Measurements from ENCODE around the gene VAMP3. TPM values are rescaled to one million over a fixed set of nuclear protein-coding genes. Genes with fewer than 3 reads are reported as not detected.

The VAMP3 gene
- total and polyA plus RNA-seq, 9 of the 15 experiments (the other 6 are each of a cell fraction or from before 2014, with no cell fraction given): 27.1 to 71.3 (median 47.5) TPM

DNA sequence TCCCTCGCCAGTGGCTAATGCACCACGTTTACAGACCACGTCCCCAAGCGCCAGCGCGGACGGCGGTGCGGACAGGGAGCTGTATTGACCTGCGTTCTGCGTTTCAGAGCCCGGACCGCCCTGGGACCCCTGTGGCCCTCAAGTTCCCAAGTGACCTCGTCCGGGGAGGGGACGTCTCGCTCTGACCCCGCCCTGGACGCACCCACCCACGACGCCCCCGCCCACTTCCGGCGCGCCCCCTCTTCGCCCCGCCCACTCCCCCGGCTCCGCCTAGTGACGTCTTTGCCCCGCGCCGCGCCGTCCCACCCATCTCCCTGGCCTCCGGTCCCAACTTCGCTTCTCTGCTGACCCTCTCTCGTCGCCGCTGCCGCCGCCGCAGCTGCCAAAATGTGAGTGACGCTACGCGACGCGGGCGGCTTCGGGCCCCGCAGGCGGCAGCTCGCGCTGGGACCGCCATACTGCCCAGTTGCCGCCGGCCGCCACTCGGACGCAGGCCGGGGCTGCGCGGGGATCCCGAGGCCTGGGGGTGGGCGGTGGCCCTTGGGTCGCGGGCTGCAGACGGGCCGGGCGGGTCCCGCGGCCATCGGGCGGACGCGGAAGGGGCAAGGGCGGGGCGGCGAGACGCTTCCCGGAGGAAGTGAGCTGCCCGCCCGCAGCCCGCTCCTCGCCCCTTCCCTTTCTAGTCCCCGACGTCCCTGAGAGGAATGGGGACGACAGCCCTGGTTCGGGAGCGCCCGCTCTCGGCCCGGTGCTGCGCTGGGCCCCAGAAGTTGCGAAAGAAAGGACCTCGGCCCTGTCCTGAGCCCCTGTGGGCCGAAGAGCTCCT is at the start of gene VAMP3 (continued):
- TF ChIP-seq ZNF3 (CRISPR knock-in tag; IDR thresholded peaks at IDR 0.05) (no peak), ZNF57 (CRISPR knock-in tag; IDR thresholded peaks at IDR 0.05) (no peak), RBFOX2 (IDR thresholded peaks at IDR 0.05; ENCODE audit: low read depth, low read length) (peak; percentile 87), GABPB1 (CRISPR knock-in tag; IDR thresholded peaks at IDR 0.05) (peak; percentile 89), SIN3A (IDR thresholded peaks at IDR 0.05; ENCODE audit: borderline replicate concordance in 2 of 2, control insufficient read depth in 1 of 2, low read depth in 2 of 2, low read length in 2 of 2) (peak; percentile 60 to 90; a peak in 2 of 4 replicates), BDP1 (IDR thresholded peaks at IDR 0.05; ENCODE audit: insufficient read depth, insufficient read length) (no peak)
- TF ChIP-seq, protein P1, sequence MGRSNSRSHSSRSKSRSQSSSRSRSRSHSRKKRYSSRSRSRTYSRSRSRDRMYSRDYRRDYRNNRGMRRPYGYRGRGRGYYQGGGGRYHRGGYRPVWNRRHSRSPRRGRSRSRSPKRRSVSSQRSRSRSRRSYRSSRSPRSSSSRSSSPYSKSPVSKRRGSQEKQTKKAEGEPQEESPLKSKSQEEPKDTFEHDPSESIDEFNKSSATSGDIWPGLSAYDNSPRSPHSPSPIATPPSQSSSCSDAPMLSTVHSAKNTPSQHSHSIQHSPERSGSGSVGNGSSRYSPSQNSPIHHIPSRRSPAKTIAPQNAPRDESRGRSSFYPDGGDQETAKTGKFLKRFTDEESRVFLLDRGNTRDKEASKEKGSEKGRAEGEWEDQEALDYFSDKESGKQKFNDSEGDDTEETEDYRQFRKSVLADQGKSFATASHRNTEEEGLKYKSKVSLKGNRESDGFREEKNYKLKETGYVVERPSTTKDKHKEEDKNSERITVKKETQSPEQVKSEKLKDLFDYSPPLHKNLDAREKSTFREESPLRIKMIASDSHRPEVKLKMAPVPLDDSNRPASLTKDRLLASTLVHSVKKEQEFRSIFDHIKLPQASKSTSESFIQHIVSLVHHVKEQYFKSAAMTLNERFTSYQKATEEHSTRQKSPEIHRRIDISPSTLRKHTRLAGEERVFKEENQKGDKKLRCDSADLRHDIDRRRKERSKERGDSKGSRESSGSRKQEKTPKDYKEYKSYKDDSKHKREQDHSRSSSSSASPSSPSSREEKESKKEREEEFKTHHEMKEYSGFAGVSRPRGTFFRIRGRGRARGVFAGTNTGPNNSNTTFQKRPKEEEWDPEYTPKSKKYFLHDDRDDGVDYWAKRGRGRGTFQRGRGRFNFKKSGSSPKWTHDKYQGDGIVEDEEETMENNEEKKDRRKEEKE (IDR thresholded peaks at IDR 0.05; ENCODE audit: borderline replicate concordance in 1 of 2, control insufficient read depth in 1 of 2, low read depth in 2 of 2, low read length in 1 of 2): no peak
- TF ChIP-seq, protein P2, sequence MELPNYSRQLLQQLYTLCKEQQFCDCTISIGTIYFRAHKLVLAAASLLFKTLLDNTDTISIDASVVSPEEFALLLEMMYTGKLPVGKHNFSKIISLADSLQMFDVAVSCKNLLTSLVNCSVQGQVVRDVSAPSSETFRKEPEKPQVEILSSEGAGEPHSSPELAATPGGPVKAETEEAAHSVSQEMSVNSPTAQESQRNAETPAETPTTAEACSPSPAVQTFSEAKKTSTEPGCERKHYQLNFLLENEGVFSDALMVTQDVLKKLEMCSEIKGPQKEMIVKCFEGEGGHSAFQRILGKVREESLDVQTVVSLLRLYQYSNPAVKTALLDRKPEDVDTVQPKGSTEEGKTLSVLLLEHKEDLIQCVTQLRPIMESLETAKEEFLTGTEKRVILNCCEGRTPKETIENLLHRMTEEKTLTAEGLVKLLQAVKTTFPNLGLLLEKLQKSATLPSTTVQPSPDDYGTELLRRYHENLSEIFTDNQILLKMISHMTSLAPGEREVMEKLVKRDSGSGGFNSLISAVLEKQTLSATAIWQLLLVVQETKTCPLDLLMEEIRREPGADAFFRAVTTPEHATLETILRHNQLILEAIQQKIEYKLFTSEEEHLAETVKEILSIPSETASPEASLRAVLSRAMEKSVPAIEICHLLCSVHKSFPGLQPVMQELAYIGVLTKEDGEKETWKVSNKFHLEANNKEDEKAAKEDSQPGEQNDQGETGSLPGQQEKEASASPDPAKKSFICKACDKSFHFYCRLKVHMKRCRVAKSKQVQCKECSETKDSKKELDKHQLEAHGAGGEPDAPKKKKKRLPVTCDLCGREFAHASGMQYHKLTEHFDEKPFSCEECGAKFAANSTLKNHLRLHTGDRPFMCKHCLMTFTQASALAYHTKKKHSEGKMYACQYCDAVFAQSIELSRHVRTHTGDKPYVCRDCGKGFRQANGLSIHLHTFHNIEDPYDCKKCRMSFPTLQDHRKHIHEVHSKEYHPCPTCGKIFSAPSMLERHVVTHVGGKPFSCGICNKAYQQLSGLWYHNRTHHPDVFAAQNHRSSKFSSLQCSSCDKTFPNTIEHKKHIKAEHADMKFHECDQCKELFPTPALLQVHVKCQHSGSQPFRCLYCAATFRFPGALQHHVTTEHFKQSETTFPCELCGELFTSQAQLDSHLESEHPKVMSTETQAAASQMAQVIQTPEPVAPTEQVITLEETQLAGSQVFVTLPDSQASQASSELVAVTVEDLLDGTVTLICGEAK (IDR thresholded peaks at IDR 0.05): peak; percentile 57
- TF ChIP-seq, protein P2 (CRISPR knock-in tag; IDR thresholded peaks at IDR 0.05): no peak
- TF ChIP-seq, protein P3, sequence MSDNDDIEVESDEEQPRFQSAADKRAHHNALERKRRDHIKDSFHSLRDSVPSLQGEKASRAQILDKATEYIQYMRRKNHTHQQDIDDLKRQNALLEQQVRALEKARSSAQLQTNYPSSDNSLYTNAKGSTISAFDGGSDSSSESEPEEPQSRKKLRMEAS (CRISPR knock-in tag; IDR thresholded peaks at IDR 0.05): peak; percentile 64
- TF ChIP-seq, protein P4, sequence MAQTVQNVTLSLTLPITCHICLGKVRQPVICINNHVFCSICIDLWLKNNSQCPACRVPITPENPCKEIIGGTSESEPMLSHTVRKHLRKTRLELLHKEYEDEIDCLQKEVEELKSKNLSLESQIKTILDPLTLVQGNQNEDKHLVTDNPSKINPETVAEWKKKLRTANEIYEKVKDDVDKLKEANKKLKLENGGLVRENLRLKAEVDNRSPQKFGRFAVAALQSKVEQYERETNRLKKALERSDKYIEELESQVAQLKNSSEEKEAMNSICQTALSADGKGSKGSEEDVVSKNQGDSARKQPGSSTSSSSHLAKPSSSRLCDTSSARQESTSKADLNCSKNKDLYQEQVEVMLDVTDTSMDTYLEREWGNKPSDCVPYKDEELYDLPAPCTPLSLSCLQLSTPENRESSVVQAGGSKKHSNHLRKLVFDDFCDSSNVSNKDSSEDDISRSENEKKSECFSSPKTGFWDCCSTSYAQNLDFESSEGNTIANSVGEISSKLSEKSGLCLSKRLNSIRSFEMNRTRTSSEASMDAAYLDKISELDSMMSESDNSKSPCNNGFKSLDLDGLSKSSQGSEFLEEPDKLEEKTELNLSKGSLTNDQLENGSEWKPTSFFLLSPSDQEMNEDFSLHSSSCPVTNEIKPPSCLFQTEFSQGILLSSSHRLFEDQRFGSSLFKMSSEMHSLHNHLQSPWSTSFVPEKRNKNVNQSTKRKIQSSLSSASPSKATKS (CRISPR knock-in tag; IDR thresholded peaks at IDR 0.05): no peak
